HepG2 (cell line): ENCODE measurements around the gene RUVBL2. TPM values are rescaled to one million over a fixed set of nuclear protein-coding genes. Genes with fewer than 3 reads are reported as not detected.
A peak's percentile ranks its signal among the peaks of the same experiment; 100 is the strongest.

ENCODE experiments used
- ARID2 ChIP-seq: sonication (generic); formaldehyde crosslinking; IDR thresholded peaks from 2 replicates; pipeline ENCODE4 v1.8.1; 2022; ENCODE audit warnings: mild to moderate bottlenecking, missing genetic modification reagents, borderline replicate concordance
- ATF7 ChIP-seq, 2 experiments: fragments of 450-650 bp in 1 of 2; sonication (generic) in 1 of 2; formaldehyde crosslinking in 1 of 2; IDR thresholded peaks; 2 replicates each; pipeline versions ENCODE4 v1.4.0 to v1.6.1; 2016 to 2020; ENCODE audit warnings: antibody characterized with exemption in 1 of 2, mild to moderate bottlenecking in 1 of 2, missing genetic modification reagents in 1 of 2
- CC2D1A ChIP-seq: sonication (generic); formaldehyde crosslinking; IDR thresholded peaks from 2 replicates; pipeline ENCODE4 v1.8.1; 2023; ENCODE audit warnings: mild to moderate bottlenecking, missing genetic modification reagents
- CCDC6 ChIP-seq: sonication (generic); formaldehyde crosslinking; IDR thresholded peaks from 2 replicates; pipeline ENCODE4 v1.8.1; 2022; ENCODE audit warnings: mild to moderate bottlenecking, missing genetic modification reagents, moderate library complexity
- CENPBD1 ChIP-seq: sonication (generic); formaldehyde crosslinking; IDR thresholded peaks from 2 replicates; pipeline ENCODE4 v1.8.0; 2022; ENCODE audit warnings: missing genetic modification reagents, low read depth, mild to moderate bottlenecking, borderline replicate concordance
- NR2F6 ChIP-seq, 2 experiments: IDR thresholded peaks; 2 replicates each; pipeline ENCODE4 v1.6.1; 2016; ENCODE audit warnings: antibody characterized with exemption in 1 of 2, mild to moderate bottlenecking in 1 of 2
- RNF2 ChIP-seq: fragments of 450-650 bp; conservative IDR thresholded peaks from 2 replicates; pipeline ENCODE4 v1.6.1; 2016; ENCODE audit warnings: low read depth
- SIX1 ChIP-seq: sonication (generic); formaldehyde crosslinking; IDR thresholded peaks from 2 replicates; pipeline ENCODE4 v1.4.0; 2020; ENCODE audit warnings: missing genetic modification reagents, borderline replicate concordance
- TP53 ChIP-seq: sonication (generic); formaldehyde crosslinking; conservative IDR thresholded peaks from 2 replicates; pipeline ENCODE4 v1.4.0; 2020; ENCODE audit warnings: missing genetic modification reagents
- YEATS2 ChIP-seq: sonication (generic); formaldehyde crosslinking; IDR thresholded peaks from 2 replicates; pipeline ENCODE4 v1.4.0; 2020; ENCODE audit warnings: missing genetic modification reagents, borderline replicate concordance
- ZIK1 ChIP-seq: sonication (generic); formaldehyde crosslinking; IDR thresholded peaks from 2 replicates; pipeline ENCODE4 v1.5.0; 2020; ENCODE audit warnings: mild to moderate bottlenecking, low read depth, missing genetic modification reagents, borderline replicate concordance
- ZNF138 ChIP-seq: sonication (generic); formaldehyde crosslinking; IDR thresholded peaks from 2 replicates; pipeline ENCODE4 v1.5.0; 2020; ENCODE audit warnings: mild to moderate bottlenecking, low read depth, missing genetic modification reagents
- ZNF274 ChIP-seq: sonication (generic); formaldehyde crosslinking; IDR thresholded peaks from 2 replicates; pipeline ENCODE4 v1.5.1; 2020; ENCODE audit warnings: mild to moderate bottlenecking, missing genetic modification reagents
- ZNF383 ChIP-seq: sonication (generic); formaldehyde crosslinking; IDR thresholded peaks from 2 replicates; pipeline ENCODE4 v1.4.0; 2020; ENCODE audit warnings: missing genetic modification reagents, mild to moderate bottlenecking, borderline replicate concordance
- ZNF552 ChIP-seq: sonication (generic); formaldehyde crosslinking; IDR thresholded peaks from 2 replicates; pipeline ENCODE4 v1.9.0; 2022; ENCODE audit warnings: missing genetic modification reagents, mild to moderate bottlenecking, borderline replicate concordance
- polyA plus RNA-seq, 8 experiments: library from polyadenylated mRNA; depleted of rRNA in 3 of 8; stranded (reverse) in 7 of 8; unstranded in 1 of 8; fragments of >200 nt; fragmentation: Illumina TruSeq in 4 of 8; extraction: Trizol in 4 of 8; gene quantifications; 2 replicates each; pipeline versions ENCODE4 v1.2.1 to v1.2.3, GENCODE V29; 2011 to 2016; ENCODE audit warnings: low read depth in 4 of 8, missing spikeins in 1 of 8, mixed read lengths in 1 of 8; ENCODE audit not compliant: insufficient read depth in 1 of 8
- total RNA-seq, 5 experiments: library from RNA; depleted of rRNA; stranded (reverse); fragments of >200 nt; fragmentation: Illumina TruSeq; extraction: Trizol; gene quantifications; 2 replicates each; pipeline ENCODE4 v1.2.3, GENCODE V29; 2016; ENCODE audit warnings: low read depth in 1 of 5
- TF ChIP-seq, protein P1 (sequence below): sonication (generic); formaldehyde crosslinking; IDR thresholded peaks from 2 replicates; pipeline ENCODE4 v1.5.0; 2020; ENCODE audit warnings: mild to moderate bottlenecking, missing genetic modification reagents
- TF ChIP-seq, protein P2 (sequence below): sonication (generic); formaldehyde crosslinking; IDR thresholded peaks from 2 replicates; pipeline ENCODE4 v1.4.0; 2020; ENCODE audit warnings: mild to moderate bottlenecking, missing genetic modification reagents
- TF ChIP-seq, protein P3 (sequence below): sonication (generic); formaldehyde crosslinking; IDR thresholded peaks from 2 replicates; pipeline ENCODE4 v1.5.0; 2020; ENCODE audit warnings: mild to moderate bottlenecking, missing genetic modification reagents, borderline replicate concordance
- TF ChIP-seq, protein P4 (sequence below): sonication (generic); formaldehyde crosslinking; IDR thresholded peaks from 2 replicates; pipeline ENCODE4 v1.8.1; 2023; ENCODE audit warnings: mild to moderate bottlenecking, missing genetic modification reagents
- TF ChIP-seq, protein P5 (sequence below): sonication (generic); formaldehyde crosslinking; IDR thresholded peaks from 2 replicates; pipeline ENCODE4 v1.8.1; 2022; ENCODE audit warnings: mild to moderate bottlenecking, missing genetic modification reagents

The RUVBL2 gene
- total and polyA plus RNA-seq, 2 of the 13 experiments (the other 11 are each of a cell fraction or from before 2014, with no cell fraction given): 120 to 122 TPM

- no peak for TF ChIP-seq CC2D1A
- TF ChIP-seq NR2F6 (IDR thresholded peaks at IDR 0.05): peak; percentile 96
- TF ChIP-seq NR2F6 (CRISPR knock-in tag; IDR thresholded peaks at IDR 0.05): peak; percentile 84; the same call in 1 of the 2 replicates
- TF ChIP-seq ZNF383 (CRISPR knock-in tag): no peak
- TF ChIP-seq, protein P1, sequence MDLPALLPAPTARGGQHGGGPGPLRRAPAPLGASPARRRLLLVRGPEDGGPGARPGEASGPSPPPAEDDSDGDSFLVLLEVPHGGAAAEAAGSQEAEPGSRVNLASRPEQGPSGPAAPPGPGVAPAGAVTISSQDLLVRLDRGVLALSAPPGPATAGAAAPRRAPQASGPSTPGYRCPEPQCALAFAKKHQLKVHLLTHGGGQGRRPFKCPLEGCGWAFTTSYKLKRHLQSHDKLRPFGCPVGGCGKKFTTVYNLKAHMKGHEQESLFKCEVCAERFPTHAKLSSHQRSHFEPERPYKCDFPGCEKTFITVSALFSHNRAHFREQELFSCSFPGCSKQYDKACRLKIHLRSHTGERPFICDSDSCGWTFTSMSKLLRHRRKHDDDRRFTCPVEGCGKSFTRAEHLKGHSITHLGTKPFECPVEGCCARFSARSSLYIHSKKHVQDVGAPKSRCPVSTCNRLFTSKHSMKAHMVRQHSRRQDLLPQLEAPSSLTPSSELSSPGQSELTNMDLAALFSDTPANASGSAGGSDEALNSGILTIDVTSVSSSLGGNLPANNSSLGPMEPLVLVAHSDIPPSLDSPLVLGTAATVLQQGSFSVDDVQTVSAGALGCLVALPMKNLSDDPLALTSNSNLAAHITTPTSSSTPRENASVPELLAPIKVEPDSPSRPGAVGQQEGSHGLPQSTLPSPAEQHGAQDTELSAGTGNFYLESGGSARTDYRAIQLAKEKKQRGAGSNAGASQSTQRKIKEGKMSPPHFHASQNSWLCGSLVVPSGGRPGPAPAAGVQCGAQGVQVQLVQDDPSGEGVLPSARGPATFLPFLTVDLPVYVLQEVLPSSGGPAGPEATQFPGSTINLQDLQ (CRISPR knock-in tag): no peak
- TF ChIP-seq SIX1 (CRISPR knock-in tag): no peak
- TF ChIP-seq ARID2 (CRISPR knock-in tag): no peak
- no peak for TF ChIP-seq ZNF552 (CRISPR knock-in tag)
- TF ChIP-seq ATF7 (IDR thresholded peaks at IDR 0.05): no peak
- no peak for TF ChIP-seq ATF7 (CRISPR knock-in tag; IDR thresholded peaks at IDR 0.05)
- TF ChIP-seq, protein P2, sequence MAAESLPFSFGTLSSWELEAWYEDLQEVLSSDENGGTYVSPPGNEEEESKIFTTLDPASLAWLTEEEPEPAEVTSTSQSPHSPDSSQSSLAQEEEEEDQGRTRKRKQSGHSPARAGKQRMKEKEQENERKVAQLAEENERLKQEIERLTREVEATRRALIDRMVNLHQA (CRISPR knock-in tag): no peak
- TF ChIP-seq, protein P3, sequence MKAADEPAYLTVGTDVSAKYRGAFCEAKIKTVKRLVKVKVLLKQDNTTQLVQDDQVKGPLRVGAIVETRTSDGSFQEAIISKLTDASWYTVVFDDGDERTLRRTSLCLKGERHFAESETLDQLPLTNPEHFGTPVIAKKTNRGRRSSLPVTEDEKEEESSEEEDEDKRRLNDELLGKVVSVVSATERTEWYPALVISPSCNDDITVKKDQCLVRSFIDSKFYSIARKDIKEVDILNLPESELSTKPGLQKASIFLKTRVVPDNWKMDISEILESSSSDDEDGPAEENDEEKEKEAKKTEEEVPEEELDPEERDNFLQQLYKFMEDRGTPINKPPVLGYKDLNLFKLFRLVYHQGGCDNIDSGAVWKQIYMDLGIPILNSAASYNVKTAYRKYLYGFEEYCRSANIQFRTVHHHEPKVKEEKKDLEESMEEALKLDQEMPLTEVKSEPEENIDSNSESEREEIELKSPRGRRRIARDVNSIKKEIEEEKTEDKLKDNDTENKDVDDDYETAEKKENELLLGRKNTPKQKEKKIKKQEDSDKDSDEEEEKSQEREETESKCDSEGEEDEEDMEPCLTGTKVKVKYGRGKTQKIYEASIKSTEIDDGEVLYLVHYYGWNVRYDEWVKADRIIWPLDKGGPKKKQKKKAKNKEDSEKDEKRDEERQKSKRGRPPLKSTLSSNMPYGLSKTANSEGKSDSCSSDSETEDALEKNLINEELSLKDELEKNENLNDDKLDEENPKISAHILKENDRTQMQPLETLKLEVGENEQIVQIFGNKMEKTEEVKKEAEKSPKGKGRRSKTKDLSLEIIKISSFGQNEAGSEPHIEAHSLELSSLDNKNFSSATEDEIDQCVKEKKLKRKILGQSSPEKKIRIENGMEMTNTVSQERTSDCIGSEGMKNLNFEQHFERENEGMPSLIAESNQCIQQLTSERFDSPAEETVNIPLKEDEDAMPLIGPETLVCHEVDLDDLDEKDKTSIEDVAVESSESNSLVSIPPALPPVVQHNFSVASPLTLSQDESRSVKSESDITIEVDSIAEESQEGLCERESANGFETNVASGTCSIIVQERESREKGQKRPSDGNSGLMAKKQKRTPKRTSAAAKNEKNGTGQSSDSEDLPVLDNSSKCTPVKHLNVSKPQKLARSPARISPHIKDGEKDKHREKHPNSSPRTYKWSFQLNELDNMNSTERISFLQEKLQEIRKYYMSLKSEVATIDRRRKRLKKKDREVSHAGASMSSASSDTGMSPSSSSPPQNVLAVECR (CRISPR knock-in tag): no peak; the same call in 1 of the 2 replicates
- TF ChIP-seq ZIK1: no peak
- no peak for TF ChIP-seq CENPBD1 (CRISPR knock-in tag)
- no peak for TF ChIP-seq RNF2
- TF ChIP-seq TP53 (CRISPR knock-in tag): no peak
- TF ChIP-seq, protein P4, sequence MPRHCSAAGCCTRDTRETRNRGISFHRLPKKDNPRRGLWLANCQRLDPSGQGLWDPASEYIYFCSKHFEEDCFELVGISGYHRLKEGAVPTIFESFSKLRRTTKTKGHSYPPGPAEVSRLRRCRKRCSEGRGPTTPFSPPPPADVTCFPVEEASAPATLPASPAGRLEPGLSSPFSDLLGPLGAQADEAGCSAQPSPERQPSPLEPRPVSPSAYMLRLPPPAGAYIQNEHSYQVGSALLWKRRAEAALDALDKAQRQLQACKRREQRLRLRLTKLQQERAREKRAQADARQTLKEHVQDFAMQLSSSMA (CRISPR knock-in tag): no peak
- TF ChIP-seq, protein P5, sequence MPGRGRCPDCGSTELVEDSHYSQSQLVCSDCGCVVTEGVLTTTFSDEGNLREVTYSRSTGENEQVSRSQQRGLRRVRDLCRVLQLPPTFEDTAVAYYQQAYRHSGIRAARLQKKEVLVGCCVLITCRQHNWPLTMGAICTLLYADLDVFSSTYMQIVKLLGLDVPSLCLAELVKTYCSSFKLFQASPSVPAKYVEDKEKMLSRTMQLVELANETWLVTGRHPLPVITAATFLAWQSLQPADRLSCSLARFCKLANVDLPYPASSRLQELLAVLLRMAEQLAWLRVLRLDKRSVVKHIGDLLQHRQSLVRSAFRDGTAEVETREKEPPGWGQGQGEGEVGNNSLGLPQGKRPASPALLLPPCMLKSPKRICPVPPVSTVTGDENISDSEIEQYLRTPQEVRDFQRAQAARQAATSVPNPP (CRISPR knock-in tag): no peak
- no peak for TF ChIP-seq YEATS2 (CRISPR knock-in tag)
- TF ChIP-seq ZNF138 (CRISPR knock-in tag): no peak
- no peak for TF ChIP-seq CCDC6
- TF ChIP-seq ZNF274 (CRISPR knock-in tag): no peak
Observed at GRCh38 chr19:48961051-48961649, 32.5 kb upstream of the RUVBL2 start (continued).
